ENCODE measurements around the gene SLC25A42. TPM values are rescaled to one million over a fixed set of nuclear protein-coding genes. Genes with fewer than 3 reads are reported as not detected.

SLC25A42 gene
- polyA plus RNA-seq, 3 donors from 2014 or later, result 10.4 to 24.8 (median 12.9) TPM

Other genes starting within 250 kb of the SLC25A42 start
- 10 to 100 TPM in 1 of 3 donors, 1 to 10 TPM in 2; 1.1 to 16.6 (median 5.2) TPM for gene UPF1, start 232.0 kb upstream of the SLC25A42 start, polyA plus RNA-seq
- gene CERS1, start 167.8 kb upstream of the SLC25A42 start, polyA plus RNA-seq, result not detected
- 100 to 1,000 TPM; 378 to 407 (median 401) TPM for gene COPE, start 144.6 kb upstream of the SLC25A42 start, polyA plus RNA-seq
- 10 to 100 TPM; 33.1 to 54.2 (median 48.9) TPM for gene DDX49, start 144.3 kb upstream of the SLC25A42 start, polyA plus RNA-seq
- under 1 TPM in 1 of 3 donors, not detected in 2; 0.47 TPM for gene HOMER3, start 122.8 kb upstream of the SLC25A42 start, polyA plus RNA-seq
- 10 to 100 TPM in 1 of 3 donors, 1 to 10 TPM in 2; 7.4 to 19.4 (median 7.9) TPM for gene SUGP2, start 30.5 kb upstream of the SLC25A42 start, polyA plus RNA-seq
- 10 to 100 TPM; 45.8 to 58.4 (median 49.9) TPM for gene ARMC6, start 30.4 kb upstream of the SLC25A42 start, polyA plus RNA-seq
- gene TMEM161A, start 74.5 kb downstream of the SLC25A42 start, polyA plus RNA-seq, result 10 to 100 TPM; 22.0 to 44.4 (median 32.3) TPM
- gene MEF2B, start 106.3 kb downstream of the SLC25A42 start, polyA plus RNA-seq, result under 1 TPM in 2 of 3 donors, not detected in 1; 0.35 to 0.82 TPM
- 10 to 100 TPM; 20.3 to 29.6 (median 26.9) TPM for gene BORCS8, start 128.2 kb downstream of the SLC25A42 start, polyA plus RNA-seq
- 100 to 1,000 TPM in 1 of 3 donors, 10 to 100 TPM in 2; 93.2 to 105 (median 93.4) TPM for gene RFXANK, start 128.3 kb downstream of the SLC25A42 start, polyA plus RNA-seq
- gene NR2C2AP, start 139.4 kb downstream of the SLC25A42 start, polyA plus RNA-seq, result 10 to 100 TPM; 15.4 to 27.2 (median 26.8) TPM
- not detected for gene NCAN, start 148.0 kb downstream of the SLC25A42 start, polyA plus RNA-seq
- not detected for gene TM6SF2, start 209.3 kb downstream of the SLC25A42 start, polyA plus RNA-seq